GM12892 (cell line): ENCODE results near the gene ITIH1.
"Not testable (repeated sequence)": the region's sequence is repeated elsewhere in the genome, so short reads cannot be mapped to it uniquely, and the experiment has no call there.

Source experiments
- DNase-seq: peaks from one replicate; pipeline ENCODE4 v3.0.0; 2011; ENCODE audit not compliant: insufficient read length
- FAIRE-seq: peaks from 2 replicates; lab custom pipeline; 2011; peaks lifted over from hg19 to GRCh38; lab: Jason Lieb, UNC
- POLR2A ChIP-seq: IDR thresholded peaks from 2 replicates; pipeline ENCODE4 v1.6.1; 2011; ENCODE audit warnings: low read depth, low read length, control low read depth
- POLR2AphosphoS5 ChIP-seq: IDR thresholded peaks from 2 replicates; pipeline ENCODE4 v1.6.1; 2011; ENCODE audit warnings: low read depth, low read length, control low read depth
- TAF1 ChIP-seq: IDR thresholded peaks from 2 replicates; pipeline ENCODE4 v1.6.1; 2011; ENCODE audit warnings: low read depth, mild to moderate bottlenecking, control low read depth, low read length, borderline replicate concordance

The ITIH1 gene

DNA sequence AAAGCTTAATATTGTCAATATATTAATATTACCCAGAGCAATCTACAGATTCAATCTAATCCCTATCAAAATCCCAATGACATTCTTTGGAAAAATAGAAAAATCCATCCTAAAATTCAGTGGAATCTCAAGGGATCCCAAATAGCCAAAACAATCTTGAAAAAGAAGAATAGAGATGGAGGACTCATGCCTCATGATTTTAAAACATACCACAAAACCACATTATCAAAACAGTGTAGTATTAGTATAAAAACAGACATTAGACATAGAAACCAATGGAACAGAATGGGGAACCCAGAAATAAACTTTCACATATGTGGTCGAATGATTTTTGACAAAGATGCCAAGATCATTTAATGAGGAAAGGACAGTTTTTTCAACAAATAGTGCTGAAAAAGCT lies 21.3 kb upstream of the ITIH1 start:
- no peak for DNase-seq
- TF ChIP-seq POLR2A (no peak), POLR2AphosphoS5 (no peak), TAF1 (no peak)
- no peak for FAIRE-seq

DNA sequence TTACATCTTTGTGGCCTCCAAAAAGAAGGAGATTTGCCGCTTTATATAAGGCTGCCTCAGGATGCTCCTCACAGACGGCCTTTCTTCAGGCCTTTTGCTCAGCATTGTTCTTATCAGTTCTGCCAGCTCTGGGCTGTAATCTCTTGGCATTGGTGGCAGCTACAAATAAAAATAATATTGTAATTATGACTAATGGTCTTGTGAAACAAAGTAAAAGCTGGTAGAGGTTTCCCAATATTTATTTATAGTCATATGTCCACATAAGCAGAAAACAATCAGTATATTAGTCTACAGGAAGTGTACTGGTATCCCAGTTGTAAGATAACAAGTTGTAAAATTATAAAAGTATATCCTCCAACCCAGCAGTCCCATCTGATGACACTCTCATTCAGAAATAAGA lies 13.9 kb upstream of the ITIH1 start:
- DNase-seq (no peak), FAIRE-seq (no peak)
- no peak for TF ChIP-seq POLR2A
- TF ChIP-seq TAF1 = no peak
- TF ChIP-seq POLR2AphosphoS5 = no peak

DNA sequence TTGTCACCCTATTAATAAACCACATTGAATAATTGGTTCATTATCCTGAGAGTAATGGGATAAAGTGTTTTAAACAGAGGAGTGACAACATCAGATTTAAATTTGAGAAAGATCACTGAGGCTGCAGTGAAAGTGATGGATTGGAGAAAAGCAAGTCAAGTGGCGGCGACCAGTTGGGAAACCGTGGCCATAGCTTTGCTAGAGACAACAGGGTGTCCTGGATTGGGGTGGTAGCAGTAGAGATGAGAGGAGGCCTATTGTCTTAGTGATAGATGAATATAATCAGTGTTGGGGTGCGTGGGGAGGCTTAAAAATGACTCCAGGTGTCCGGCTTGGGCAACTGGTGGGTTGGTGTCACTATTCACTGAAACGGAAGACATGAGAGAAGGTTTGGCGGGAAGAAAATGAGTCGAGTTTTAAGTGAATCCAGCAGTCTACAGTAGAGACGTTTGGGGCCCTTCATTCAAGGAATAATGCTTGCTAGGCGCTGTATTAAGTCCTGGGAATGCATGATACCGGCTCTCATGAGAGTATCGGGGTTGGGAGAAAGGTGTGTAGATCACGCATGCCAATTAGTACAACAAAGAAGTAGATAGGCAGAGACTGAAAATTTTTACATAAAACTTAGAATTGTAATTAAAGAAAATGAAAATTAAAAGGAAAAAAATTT lies 7.5 kb upstream of the ITIH1 start:
- DNase-seq (no peak), FAIRE-seq (no peak)
- TF ChIP-seq POLR2AphosphoS5 (no peak), TAF1 (no peak), POLR2A (no peak)

DNA sequence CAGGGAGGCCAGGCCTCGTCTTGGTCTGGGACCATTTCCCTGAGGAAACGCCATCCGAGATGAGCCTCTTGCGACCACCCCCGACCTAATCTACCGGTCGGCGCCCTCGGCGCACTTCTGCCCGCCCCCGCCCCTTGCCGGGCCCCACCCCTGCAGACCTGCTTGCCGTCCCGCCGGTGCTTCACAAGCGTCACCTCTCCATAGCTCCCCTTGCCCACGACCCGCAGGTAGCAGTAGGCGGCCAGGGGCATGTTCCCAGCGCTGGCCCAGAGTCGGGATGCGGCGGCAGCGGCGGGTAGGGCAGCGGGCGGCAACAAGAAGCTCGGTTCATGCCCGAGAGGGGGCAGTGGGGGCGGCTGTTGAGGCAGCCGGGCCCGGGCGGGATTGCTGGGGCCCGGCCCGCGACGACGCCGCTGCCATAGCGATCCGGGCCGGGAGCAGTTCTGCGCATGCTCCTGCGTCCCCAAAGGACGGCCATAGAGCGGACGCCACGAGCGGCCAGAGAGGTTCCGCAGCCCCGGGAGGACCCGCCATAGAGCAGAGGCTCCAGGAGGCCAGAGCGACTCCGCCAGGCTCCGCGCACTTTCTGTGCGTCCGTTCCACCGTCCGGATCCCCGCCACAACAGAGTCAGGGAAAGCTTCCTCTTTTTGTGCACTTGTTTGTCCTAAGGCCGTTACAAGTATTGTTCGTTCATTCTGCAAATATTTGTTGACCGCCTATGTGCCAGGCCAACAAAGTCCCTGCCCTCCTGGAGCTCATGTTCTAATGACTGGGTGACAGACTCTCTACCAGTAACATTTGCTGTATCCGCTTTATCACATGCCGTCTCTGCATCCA lies 6.7 kb upstream of the ITIH1 start, which contains the start of gene NEK4:
NEK4 (minus strand) TSS at position 445 of the 838 bp plus-strand sequence; CDS start at position 251, 194 bp downstream.
- peak; percentile 97 for TF ChIP-seq POLR2A
- TF ChIP-seq TAF1 = peak; percentile 95
- TF ChIP-seq POLR2AphosphoS5 = peak; percentile 96
- DNase-seq (peak; percentile 91), FAIRE-seq (peak; percentile 93)

DNA sequence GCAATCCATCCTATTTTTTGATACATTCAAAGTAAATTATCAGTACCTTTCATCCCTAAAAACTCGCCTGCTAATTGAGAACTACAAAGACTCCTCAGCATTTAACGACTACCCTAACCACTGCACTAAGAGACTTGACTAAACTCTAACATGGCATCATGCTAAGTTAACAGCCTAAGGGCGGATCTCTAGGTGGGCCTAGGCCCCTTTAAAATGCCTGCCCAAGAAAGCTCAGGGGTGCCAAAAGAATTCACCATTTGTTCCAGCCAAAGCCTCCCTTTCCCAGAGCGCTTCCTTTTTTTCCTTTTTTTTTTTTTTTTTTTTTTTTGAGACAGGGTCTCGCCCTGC lies 6.1 kb upstream of the ITIH1 start:
- no peak for FAIRE-seq
- no peak for DNase-seq
- TF ChIP-seq TAF1 (no peak), POLR2A (no peak), POLR2AphosphoS5 (no peak)

DNA sequence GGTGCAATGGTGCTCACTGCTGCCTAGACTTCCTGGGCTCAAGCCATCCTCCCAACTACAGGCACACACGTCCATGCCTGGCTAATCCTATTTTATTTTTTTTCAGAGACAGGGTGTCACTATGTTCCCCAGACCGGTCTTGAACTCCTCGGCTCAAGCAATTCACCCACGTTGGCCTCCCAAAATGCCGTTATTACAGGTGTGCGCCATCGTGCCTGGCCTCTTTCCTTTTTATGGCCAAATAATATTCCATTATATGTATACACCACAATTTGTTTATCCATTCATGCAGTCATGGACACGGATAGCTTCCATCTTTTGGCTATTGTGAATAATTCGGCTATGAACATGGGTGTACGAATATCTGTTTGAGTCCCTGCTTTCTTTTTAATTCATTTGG lies 5.7 kb upstream of the ITIH1 start:
- no peak for DNase-seq
- no peak for FAIRE-seq
- TF ChIP-seq POLR2A (no peak), TAF1 (no peak), POLR2AphosphoS5 (no peak)

DNA sequence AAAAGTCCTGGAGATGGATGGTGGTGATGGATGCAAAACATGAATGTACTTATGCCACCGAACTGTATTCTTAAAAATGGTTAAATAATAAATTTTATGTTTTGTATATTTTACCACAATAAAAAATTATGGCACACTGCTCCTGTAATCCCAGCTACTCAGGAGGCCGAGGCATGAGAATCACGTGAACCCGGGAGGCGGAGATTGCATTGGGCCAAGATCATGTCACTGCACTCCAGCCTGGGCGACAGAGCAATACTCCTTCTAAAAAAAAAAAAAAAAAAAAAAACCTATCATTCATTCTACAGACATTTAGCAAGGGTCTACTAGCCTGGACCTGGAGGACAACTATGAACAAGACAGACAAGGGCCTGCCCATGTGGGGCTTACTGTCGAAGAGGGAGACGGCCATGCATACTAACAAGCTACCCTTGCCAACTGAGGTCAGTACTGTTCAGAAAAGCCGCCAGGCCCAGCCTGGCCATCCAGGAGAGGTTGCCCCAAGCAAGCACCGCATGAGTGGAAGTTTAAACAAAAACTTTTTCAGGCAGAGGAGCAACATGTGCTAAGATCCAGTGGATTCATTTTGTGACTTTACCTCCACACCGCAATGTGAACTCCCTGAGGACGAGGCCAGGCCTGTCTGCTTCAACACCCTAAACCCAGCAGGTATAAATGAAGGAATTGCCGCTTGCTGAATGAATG lies 3.9 kb upstream of the ITIH1 start:
- DNase-seq (no peak), FAIRE-seq (no peak)
- TF ChIP-seq POLR2AphosphoS5 (no peak), TAF1 (no peak), POLR2A (no peak)

DNA sequence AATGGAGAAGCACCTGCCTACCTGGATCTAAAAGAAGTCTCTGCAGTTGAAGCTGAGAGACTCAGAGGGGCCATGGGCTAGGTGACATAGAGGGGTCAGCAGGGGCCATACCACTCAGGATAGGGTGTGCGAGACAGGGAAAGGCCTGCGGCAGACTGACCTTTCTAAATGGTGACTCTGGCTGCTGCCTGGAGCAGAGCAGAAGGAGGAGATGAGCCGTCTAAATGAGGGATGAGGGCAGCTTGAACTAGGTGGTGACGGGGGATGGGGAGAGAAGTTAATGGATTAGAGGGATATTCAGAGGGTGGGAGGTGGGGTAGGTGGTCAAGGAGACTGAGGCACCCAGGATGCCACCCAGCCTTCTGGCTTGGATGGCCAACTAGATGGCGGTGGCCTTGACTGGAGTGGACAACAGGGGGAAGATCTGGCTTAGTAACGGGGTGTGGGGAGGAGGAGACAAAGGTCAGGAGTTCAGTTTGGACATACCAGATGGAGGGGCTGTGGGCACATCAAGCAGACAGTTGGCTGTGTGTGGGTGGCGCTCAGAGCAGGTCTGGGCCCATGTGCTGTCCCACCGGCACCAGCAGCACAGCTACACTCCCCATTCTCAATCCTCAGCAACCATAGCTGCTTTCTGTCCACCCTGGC lies 3.2 kb upstream of the ITIH1 start:
- no peak for FAIRE-seq
- DNase-seq = no peak
- TF ChIP-seq TAF1 (no peak), POLR2A (no peak), POLR2AphosphoS5 (no peak)

DNA sequence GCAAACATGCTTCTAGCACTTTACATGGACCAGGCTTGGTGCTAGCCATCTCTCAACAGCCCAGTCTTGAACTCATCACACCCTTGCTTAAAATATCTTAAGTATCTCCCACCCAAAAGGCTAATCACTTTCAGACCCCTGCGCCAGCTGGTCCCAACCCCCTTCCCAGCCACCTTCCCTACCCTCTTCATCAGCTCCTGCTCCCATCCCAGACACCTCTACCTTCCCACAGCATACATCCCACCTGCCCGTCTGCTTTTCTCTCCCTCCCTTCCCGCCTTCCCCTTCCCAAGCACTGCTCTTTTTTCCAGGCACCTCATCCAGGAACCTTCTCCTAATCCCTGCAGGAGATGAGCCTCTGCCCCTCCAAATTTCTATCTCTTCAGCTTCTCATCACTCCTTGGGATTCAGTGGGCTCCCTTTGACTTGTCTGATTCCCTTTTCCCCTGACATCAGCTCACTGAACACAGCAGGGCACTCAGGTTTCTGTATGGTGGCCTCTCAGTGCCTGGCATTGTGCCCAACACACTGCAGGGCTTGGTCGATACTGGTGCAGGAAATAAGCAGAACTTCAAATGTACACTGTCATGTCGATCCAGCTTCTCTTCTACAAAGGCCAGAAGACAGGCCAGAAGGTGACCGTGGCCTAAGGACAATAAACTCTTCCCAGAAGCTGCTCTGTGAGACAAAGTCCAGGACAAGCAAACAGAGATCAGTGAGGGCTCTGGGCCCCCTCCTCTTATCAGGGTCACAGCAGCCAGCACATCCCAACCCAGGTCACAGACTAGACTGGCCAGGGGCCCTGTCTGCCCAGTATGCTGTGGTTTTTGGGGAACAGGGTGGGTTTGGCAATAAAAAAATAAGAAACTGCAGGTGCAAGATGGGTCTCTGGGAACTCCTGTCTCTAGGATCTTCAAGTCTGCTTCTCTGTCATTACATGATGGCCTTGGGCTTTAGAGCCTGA lies 2.2 kb upstream of the ITIH1 start:
- DNase-seq (no peak), FAIRE-seq (no peak)
- no peak for TF ChIP-seq POLR2A
- no peak for TF ChIP-seq TAF1
- no peak for TF ChIP-seq POLR2AphosphoS5

DNA sequence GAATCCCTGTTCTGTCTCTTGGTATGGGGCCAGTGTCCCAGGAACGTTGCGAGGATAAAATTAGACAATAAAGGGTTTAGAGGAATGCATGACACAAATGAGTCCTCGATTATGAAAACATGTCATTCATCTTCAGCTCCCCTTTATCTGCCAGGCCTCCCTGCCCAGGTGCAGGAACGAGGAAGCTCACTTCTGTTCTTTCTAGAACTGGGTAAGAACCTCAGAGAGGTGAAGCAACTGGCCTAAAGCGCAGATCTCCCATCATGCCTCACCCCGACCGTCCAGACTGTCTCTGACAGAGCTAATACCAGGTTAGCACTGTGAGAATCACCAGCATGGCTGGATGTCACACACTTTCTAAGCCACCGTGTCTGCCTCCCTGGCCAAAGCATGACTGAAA lies 1.5 kb upstream of the ITIH1 start:
- FAIRE-seq (no peak), DNase-seq (no peak)
- TF ChIP-seq POLR2AphosphoS5 (no peak), TAF1 (no peak), POLR2A (no peak)

DNA sequence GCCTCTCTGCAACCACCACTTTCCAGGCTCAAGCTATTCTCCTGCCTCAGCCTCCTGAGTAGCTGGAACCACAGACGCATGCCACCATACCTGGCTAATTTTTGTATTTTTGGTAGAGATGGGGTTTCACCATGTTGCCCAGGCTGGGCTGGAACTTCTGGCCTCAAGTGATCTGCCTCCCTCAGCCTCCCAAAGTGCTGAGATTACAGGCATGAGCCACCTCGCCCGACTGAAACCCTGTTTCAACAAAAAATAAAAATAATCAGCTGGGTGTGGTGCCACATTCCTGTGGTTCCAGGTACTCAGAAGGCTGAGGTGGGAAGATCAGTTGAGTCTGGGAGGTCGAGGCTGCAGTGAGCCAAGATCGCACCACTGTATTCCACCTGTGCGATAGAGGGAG lies 913 bp upstream of the ITIH1 start:
- FAIRE-seq, DNase-seq: not testable (repeated sequence)
